Skeletal muscle satellite cell (primary cell): ENCODE results near the gene ATF7IP2.

Experiments
- H3K27me3 ChIP-seq: 2 replicates; pipeline ENCODE4 v1.7.0; 2013; ENCODE audit warnings: low read length; ENCODE audit not compliant: control insufficient read depth, insufficient read depth
- H3K36me3 ChIP-seq: 2 replicates; pipeline ENCODE4 v1.7.0; 2013; ENCODE audit warnings: mild to moderate bottlenecking, control low read depth, low read length; ENCODE audit not compliant: insufficient read depth
- H3K4me1 ChIP-seq: 2 replicates; pipeline ENCODE4 v1.7.0; 2013; ENCODE audit warnings: low read length; ENCODE audit not compliant: control insufficient read depth, insufficient read depth
- H3K4me2 ChIP-seq: 2 replicates; pipeline ENCODE4 v1.7.0; 2013; ENCODE audit warnings: mild to moderate bottlenecking, low read length
- H3K4me3 ChIP-seq: 2 replicates; pipeline ENCODE4 v1.7.0; 2013; ENCODE audit warnings: low read length
- H3K9ac ChIP-seq: 2 replicates; pipeline ENCODE4 v1.7.0; 2013; ENCODE audit warnings: mild to moderate bottlenecking, low read depth, low read length, moderate library complexity
- H3K9me3 ChIP-seq: replicated peaks from 2 replicates; pipeline ENCODE4 v1.7.0; 2013; ENCODE audit warnings: mild to moderate bottlenecking, control low read depth, low read length

Gene ATF7IP2

DNA sequence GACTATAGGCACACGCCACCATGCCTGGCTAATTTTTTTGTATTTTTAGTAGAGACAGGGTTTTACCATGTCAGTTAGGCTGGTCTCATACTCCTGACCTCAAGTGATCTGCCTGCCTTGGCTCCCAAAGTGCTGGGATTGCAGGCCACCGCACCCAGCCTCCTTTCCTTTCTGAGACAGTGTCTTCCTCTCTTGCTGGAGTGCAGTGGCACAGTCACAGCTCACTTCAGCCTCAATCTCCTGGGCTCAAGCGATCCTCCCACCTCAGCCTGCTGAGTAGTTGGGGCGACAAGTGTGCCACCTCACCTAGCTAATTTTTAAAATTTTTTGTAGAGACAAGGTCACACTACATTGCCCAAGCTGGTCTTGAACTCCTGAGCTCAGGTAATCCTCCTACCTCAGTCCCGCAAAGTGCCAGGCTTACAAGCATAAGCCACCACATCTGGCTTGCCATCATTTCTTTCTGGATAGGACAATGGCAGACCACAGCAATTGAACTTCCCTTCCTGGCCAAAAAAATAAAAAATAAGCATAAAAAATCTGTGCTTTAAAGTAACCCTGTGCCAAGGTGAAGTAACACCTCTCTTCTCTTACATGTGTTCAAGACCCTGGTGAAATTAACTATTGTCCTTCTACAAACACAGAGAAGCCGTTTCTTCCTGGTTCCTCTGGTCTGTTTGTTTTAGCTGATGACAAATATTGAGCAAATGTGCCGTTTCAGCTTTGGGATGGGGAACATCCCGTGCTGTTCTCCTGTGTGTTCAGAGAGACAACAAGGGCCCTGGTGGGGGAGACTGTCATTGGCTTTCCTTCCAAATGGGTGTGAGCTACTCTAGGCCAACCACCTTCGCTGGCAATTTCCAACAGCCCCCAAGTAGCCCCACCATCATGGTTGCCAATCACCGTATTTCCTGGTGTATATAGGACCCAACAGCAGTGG, 134.3 kb downstream of the ATF7IP2 start:
- Histone ChIP-seq H3K4me3 (peak overlapping the region; percentile 30), H3K27me3 (no peaks in the 10 kb centered on the region), H3K36me3 (no peaks in the 10 kb centered on the region), H3K9me3 (no peaks in the 10 kb centered on the region), H3K9ac (no peak overlapping the region), H3K4me1 (peaks cover 13% of the 10 kb centered on the region), H3K4me2 (peak overlapping the region; percentile 52)

- H3K9me3 ChIP-seq, result no peaks in the 10 kb centered on the region
- H3K36me3 ChIP-seq, result peaks cover 4% of the 10 kb centered on the region
- no peak overlapping the region for H3K4me3 ChIP-seq
- H3K9ac ChIP-seq, result no peak overlapping the region
- no peaks in the 10 kb centered on the region for H3K27me3 ChIP-seq
- H3K4me1 ChIP-seq, result peaks cover 13% of the 10 kb centered on the region
- H3K4me2 ChIP-seq, result peak overlapping the region; percentile 52
Observed at GRCh38 chr16:10520869-10521578, 135.2 kb downstream of the ATF7IP2 start.

DNA sequence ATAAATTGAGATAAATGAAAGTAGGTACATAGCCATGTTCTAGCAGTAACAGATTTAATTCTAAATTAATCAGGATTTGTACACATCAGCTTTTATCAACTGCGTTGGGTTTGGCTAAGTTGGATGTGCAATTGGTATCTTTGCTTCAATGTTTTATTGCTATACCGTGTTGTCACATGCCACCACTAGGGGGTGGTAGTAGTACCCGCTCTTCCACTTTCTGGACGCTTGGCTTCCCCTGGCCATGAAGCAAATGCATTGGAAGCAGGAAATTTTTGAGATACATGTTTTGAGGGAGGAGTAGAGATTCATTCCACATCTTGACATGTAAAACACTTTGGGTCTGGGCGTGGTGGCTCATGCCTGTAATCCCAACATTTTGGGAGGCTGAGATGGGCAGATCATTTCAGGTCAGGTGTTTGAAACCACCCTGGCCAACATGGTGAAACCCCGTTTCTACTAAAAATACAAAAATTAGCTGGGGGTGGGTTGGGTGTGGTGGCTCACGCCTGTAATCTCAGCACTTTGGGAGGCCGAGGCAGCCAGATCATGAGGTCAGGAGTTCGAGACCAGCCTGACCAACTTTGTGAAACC, 135.9 kb downstream of the ATF7IP2 start:
- Histone ChIP-seq H3K9me3 (no peaks in the 10 kb centered on the region), H3K4me3 (no peak overlapping the region), H3K36me3 (peaks cover 4% of the 10 kb centered on the region), H3K27me3 (no peaks in the 10 kb centered on the region), H3K4me2 (no peak overlapping the region), H3K9ac (no peak overlapping the region), H3K4me1 (peaks cover 13% of the 10 kb centered on the region)

DNA sequence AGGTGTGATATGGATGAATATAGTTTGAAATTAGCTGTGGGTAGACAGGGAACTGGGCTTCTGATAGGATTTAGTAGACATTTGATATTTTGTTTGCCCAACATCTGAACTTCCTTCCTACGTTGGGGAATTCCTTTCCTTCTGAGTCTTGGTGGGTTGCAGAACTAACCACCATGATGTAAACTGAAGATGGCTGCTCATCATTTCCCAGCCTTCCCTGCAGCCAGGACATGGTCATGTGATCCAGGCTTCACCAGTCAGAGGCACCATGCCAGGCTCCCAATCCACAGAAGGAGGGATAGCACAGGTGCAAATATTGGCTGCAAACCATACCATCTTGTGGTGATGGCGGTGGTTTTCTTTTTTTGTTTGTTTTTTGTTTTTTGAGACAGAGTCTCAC, 137.1 kb downstream of the ATF7IP2 start:
- H3K27me3 ChIP-seq, result no peaks in the 10 kb centered on the region
- no peak overlapping the region for H3K9ac ChIP-seq
- no peak overlapping the region for H3K4me2 ChIP-seq
- H3K4me3 ChIP-seq, result no peak overlapping the region
- peaks cover 4% of the 10 kb centered on the region for H3K36me3 ChIP-seq
- H3K4me1 ChIP-seq, result peaks cover 13% of the 10 kb centered on the region
- no peaks in the 10 kb centered on the region for H3K9me3 ChIP-seq

- peaks cover 7% of the 10 kb centered on the region for H3K4me1 ChIP-seq
- H3K4me3 ChIP-seq, result no peak overlapping the region
- H3K9ac ChIP-seq, result no peak overlapping the region
- H3K4me2 ChIP-seq, result no peak overlapping the region
- no peaks in the 10 kb centered on the region for H3K9me3 ChIP-seq
- H3K27me3 ChIP-seq, result no peaks in the 10 kb centered on the region
- H3K36me3 ChIP-seq, result peaks cover 5% of the 10 kb centered on the region
Observed at GRCh38 chr16:10525214-10525825, 139.5 kb downstream of the ATF7IP2 start.

DNA sequence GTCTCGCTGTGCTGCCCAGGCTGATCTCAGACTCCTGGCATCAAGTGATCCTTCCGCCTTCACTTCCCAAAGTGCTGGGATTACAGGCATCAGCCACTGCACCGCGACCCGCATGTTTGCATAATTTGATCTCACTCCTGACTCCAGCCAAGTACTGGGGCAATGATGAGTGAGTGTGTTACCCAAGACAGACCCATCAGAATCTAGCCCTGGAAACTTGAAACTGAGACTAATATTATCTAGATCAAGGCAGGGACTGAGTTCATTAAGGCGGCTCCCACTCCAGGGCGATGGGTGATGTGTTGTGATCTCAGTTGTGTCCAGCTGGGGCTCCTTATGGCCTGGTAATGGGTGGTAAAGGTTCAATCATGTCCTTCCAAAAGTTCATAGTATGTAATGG, 141.1 kb downstream of the ATF7IP2 start:
- Histone ChIP-seq H3K27me3 (no peaks in the 10 kb centered on the region), H3K36me3 (peaks cover 15% of the 10 kb centered on the region), H3K4me3 (no peak overlapping the region)

GRCh38 chr16:10528635-10529034, 142.8 kb downstream of the ATF7IP2 start:
- Histone ChIP-seq H3K27me3 (no peaks in the 10 kb centered on the region), H3K36me3 (peaks cover 24% of the 10 kb centered on the region), H3K9me3 (no peaks in the 10 kb centered on the region), H3K4me3 (no peak overlapping the region), H3K4me1 (peaks cover 4% of the 10 kb centered on the region), H3K4me2 (no peak overlapping the region), H3K9ac (no peak overlapping the region)

More for the DNA sequence above, 141.1 kb downstream of the ATF7IP2 start:
- Histone ChIP-seq H3K4me1 (no peaks in the 10 kb centered on the region), H3K4me2 (no peak overlapping the region), H3K9me3 (no peaks in the 10 kb centered on the region), H3K9ac (no peak overlapping the region)

DNA sequence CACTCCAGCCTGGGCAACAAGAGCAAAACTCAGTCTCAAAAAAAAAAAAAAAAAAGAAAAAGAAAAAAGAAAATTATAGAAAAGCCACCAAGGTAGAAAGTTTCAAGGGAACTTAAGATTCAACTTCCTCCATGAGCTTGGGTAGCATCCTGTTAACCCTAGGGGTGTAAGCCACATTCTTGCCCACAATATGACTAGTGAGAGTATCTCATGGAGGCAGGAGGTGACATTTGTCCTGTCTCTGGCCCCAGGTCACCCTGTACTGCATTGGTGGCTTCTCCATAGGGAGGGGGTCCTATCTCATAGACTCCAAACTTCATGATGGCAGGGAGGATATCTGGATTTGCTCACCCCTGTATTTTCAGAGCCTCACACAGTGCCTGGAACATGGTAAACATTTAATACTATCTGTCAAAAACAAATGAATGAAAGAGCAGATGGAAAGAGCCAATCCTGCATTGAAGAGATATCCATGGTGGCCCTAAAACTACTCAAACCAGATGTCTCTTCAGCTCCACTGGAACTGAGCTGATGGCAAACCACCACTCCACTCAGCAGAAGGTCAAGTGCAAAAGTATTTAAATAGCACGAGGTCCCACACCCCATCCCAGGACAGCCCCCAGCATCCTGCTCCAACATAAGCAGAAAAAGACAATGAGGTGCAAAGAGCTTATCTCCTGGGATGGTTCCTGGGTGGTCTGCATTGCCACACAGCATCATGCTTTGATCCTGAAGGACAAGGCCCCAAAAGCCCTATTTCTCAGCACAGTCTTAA, 144.2 kb downstream of the ATF7IP2 start:
- peaks cover 12% of the 10 kb centered on the region for H3K4me1 ChIP-seq
- no peaks in the 10 kb centered on the region for H3K9me3 ChIP-seq
- H3K4me2 ChIP-seq, result no peak overlapping the region
- H3K36me3 ChIP-seq, result peaks cover 24% of the 10 kb centered on the region
- H3K27me3 ChIP-seq, result no peaks in the 10 kb centered on the region
- H3K4me3 ChIP-seq, result no peak overlapping the region
- H3K9ac ChIP-seq, result no peak overlapping the region

DNA sequence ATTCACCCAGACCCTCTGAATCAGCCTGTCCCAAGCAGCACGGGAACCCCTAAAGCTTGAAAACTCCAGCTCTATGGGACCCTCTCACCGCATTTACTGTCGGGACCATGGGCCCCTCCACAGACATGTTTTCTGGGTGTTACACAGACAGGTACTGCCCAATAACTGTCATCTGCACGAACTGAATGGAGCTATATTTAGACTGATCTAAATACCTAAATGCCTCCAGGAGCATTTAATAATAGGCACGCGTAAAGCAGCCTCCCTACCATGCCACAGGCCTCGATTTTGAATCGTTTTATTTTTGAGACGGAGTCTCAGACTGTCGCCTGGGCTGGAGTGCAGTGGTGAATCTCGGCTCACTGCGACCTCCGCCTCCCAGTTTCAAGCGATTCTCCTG, 144.8 kb downstream of the ATF7IP2 start:
- Histone ChIP-seq H3K27me3 (no peaks in the 10 kb centered on the region), H3K9ac (no peak overlapping the region), H3K9me3 (no peaks in the 10 kb centered on the region), H3K4me3 (no peak overlapping the region), H3K4me2 (no peak overlapping the region), H3K36me3 (peaks cover 21% of the 10 kb centered on the region), H3K4me1 (peaks cover 12% of the 10 kb centered on the region)

DNA sequence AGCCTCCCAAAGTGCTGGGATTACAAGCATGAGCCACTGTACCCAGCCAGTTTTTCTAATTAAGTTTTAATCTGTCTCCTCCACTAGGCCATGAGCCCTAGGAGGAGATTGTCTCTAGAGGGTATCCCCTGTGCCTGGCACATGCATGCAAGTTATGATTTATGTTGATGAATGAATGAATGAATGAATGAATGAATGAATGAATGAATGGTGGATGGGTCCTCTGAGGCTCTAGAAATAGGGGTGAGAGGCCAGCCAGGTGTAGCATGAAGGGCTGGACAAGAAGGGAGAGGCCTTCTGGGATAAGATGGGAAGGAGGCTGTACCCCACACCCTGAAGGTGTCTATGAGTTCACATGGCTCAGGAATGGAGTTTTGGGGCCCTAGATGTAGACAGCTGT, 145.7 kb downstream of the ATF7IP2 start:
- H3K36me3 ChIP-seq, result peaks cover 20% of the 10 kb centered on the region
- peaks cover 12% of the 10 kb centered on the region for H3K4me1 ChIP-seq
- no peaks in the 10 kb centered on the region for H3K27me3 ChIP-seq
- no peak overlapping the region for H3K9ac ChIP-seq
- no peak overlapping the region for H3K4me2 ChIP-seq
- H3K4me3 ChIP-seq, result no peak overlapping the region
- no peaks in the 10 kb centered on the region for H3K9me3 ChIP-seq
